Right kidney (tissue), 1 donor: Measurements from ENCODE around the gene PLEKHO2.

ENCODE experiments used
- DNase-seq: peaks from one replicate; pipeline ENCODE4 v3.0.0-alpha.2; 2016

The PLEKHO2 gene

GRCh38 chr15:64855205-64855975 lies 13.7 kb downstream of the PLEKHO2 start:
- no peak for DNase-seq

- no peak for DNase-seq
Observed at GRCh38 chr15:64856429-64857145, 14.9 kb downstream of the PLEKHO2 start.

GRCh38 chr15:64857421-64857820 lies 15.7 kb downstream of the PLEKHO2 start:
- DNase-seq: no peak

GRCh38 chr15:64858021-64858575 lies 16.4 kb downstream of the PLEKHO2 start:
- DNase-seq: no peak

- no peak for DNase-seq
Observed at GRCh38 chr15:64859226-64859625, 17.5 kb downstream of the PLEKHO2 start.

GRCh38 chr15:64861331-64861730 lies 19.6 kb downstream of the PLEKHO2 start:
- DNase-seq: no peak

- DNase-seq: no peak
Observed at GRCh38 chr15:64861960-64862359, 20.2 kb downstream of the PLEKHO2 start.

GRCh38 chr15:64862408-64862807 lies 20.7 kb downstream of the PLEKHO2 start:
- DNase-seq: no peak

GRCh38 chr15:64864068-64864467 lies 22.4 kb downstream of the PLEKHO2 start:
- DNase-seq: no peak

GRCh38 chr15:64865126-64865997 lies 23.6 kb downstream of the PLEKHO2 start:
- DNase-seq: no peak

GRCh38 chr15:64865998-64866520 lies 24.3 kb downstream of the PLEKHO2 start:
- DNase-seq: no peak

- no peak for DNase-seq
Observed at GRCh38 chr15:64869501-64869900, 27.8 kb downstream of the PLEKHO2 start.

- DNase-seq: no peak
Observed at GRCh38 chr15:64870353-64870752, 28.6 kb downstream of the PLEKHO2 start.

- DNase-seq: no peak
Observed at GRCh38 chr15:64875641-64876223, 34.0 kb downstream of the PLEKHO2 start.

- no peak for DNase-seq
Observed at GRCh38 chr15:64877435-64877834, 35.7 kb downstream of the PLEKHO2 start.

GRCh38 chr15:64878705-64879104 lies 37.0 kb downstream of the PLEKHO2 start:
- DNase-seq: no peak

- no peak for DNase-seq
Observed at GRCh38 chr15:64883100-64883581, 41.4 kb downstream of the PLEKHO2 start.

GRCh38 chr15:64883997-64884511 lies 42.3 kb downstream of the PLEKHO2 start:
- no peak for DNase-seq

- no peak for DNase-seq
Observed at GRCh38 chr15:64884679-64885078, 43.0 kb downstream of the PLEKHO2 start.

- no peak for DNase-seq
Observed at GRCh38 chr15:64888336-64888735, 46.6 kb downstream of the PLEKHO2 start.

- DNase-seq: no peak
Observed at GRCh38 chr15:64891561-64891960, 49.8 kb downstream of the PLEKHO2 start.
